H9 (cell line): Measurements from ENCODE around the gene SUPT3H. TPM values are rescaled to one million over a fixed set of nuclear protein-coding genes. Genes with fewer than 3 reads are reported as not detected.

Source experiments
- DNase-seq: peaks from one replicate; pipeline ENCODE4 v3.0.0-alpha.2; 2017
- H2AFZ ChIP-seq: one replicate; pipeline ENCODE4 v1.6.1; 2013; ENCODE audit warnings: mild to moderate bottlenecking, low read length, control low read depth, moderate library complexity
- H2AK5ac ChIP-seq: 2 replicates; pipeline ENCODE4 v1.6.1; 2013; ENCODE audit warnings: low read length, control low read depth, mixed read lengths; ENCODE audit not compliant: insufficient read length
- H2BK120ac ChIP-seq: one replicate; pipeline ENCODE4 v1.6.1; 2013; ENCODE audit warnings: low read depth, mild to moderate bottlenecking, low read length, control low read depth, inconsistent platforms; ENCODE audit not compliant: poor library complexity, severe bottlenecking
- H2BK12ac ChIP-seq: 2 replicates; pipeline ENCODE4 v1.6.1; 2013; ENCODE audit warnings: low read length, control low read depth, mixed read lengths, low read depth; ENCODE audit not compliant: insufficient read length
- H2BK15ac ChIP-seq: 2 replicates; pipeline ENCODE4 v1.6.1; 2013; ENCODE audit warnings: low read depth, low read length, control low read depth
- H2BK20ac ChIP-seq: one replicate; pipeline ENCODE4 v1.6.1; 2013; ENCODE audit warnings: low read depth, mild to moderate bottlenecking, low read length, control low read depth, inconsistent platforms; ENCODE audit not compliant: poor library complexity, severe bottlenecking
- H2BK5ac ChIP-seq: 2 replicates; pipeline ENCODE4 v1.6.1; 2013; ENCODE audit warnings: low read length, control low read depth, mixed read lengths; ENCODE audit not compliant: insufficient read length
- H3K14ac ChIP-seq: 2 replicates; pipeline ENCODE4 v1.6.1; 2013; ENCODE audit warnings: low read length, control low read depth; ENCODE audit not compliant: insufficient read depth
- H3K18ac ChIP-seq: 2 replicates; pipeline ENCODE4 v1.6.1; 2013; ENCODE audit warnings: low read depth, mild to moderate bottlenecking, mixed read lengths, low read length, control low read depth; ENCODE audit not compliant: insufficient read length
- H3K23ac ChIP-seq: 2 replicates; pipeline ENCODE4 v1.6.1; 2013; ENCODE audit warnings: low read length, control low read depth, mixed read lengths, low read depth; ENCODE audit not compliant: insufficient read length
- H3K23me2 ChIP-seq: 2 replicates; pipeline ENCODE4 v1.6.1; 2013; ENCODE audit warnings: low read depth, mild to moderate bottlenecking, mixed read lengths, low read length, control low read depth; ENCODE audit not compliant: insufficient read length, poor library complexity, severe bottlenecking
- H3K27ac ChIP-seq: 2 replicates; pipeline ENCODE4 v1.5.1; 2013; ENCODE audit warnings: low read length, control low read depth, mixed read lengths, low read depth; ENCODE audit not compliant: insufficient read length
- H3K27me3 ChIP-seq: 2 replicates; pipeline ENCODE4 v1.6.1; 2013; ENCODE audit warnings: low read length, control low read depth, inconsistent platforms; ENCODE audit not compliant: insufficient read depth
- H3K4ac ChIP-seq: 2 replicates; pipeline ENCODE4 v1.6.1; 2013; ENCODE audit warnings: low read depth, mild to moderate bottlenecking, control low read depth, inconsistent platforms, low read length, moderate library complexity
- H3K4me1 ChIP-seq: 2 replicates; pipeline ENCODE4 v1.6.1; 2013; ENCODE audit warnings: low read length, control low read depth, inconsistent platforms; ENCODE audit not compliant: insufficient read depth
- H3K4me2 ChIP-seq: 2 replicates; pipeline ENCODE4 v1.6.1; 2013; ENCODE audit warnings: low read length, control low read depth, mixed read lengths; ENCODE audit not compliant: insufficient read length, insufficient read depth
- H3K56ac ChIP-seq: 2 replicates; pipeline ENCODE4 v1.6.1; 2013; ENCODE audit warnings: low read depth, mild to moderate bottlenecking, mixed read lengths, low read length, control low read depth; ENCODE audit not compliant: insufficient read length
- H3K79me1 ChIP-seq: 2 replicates; pipeline ENCODE4 v1.6.1; 2013; ENCODE audit warnings: low read depth, mild to moderate bottlenecking, moderate library complexity, low read length, control low read depth, inconsistent platforms; ENCODE audit not compliant: insufficient read depth, poor library complexity, severe bottlenecking
- H3K79me2 ChIP-seq: 2 replicates; pipeline ENCODE4 v1.6.1; 2013; ENCODE audit warnings: low read length, control low read depth, inconsistent platforms; ENCODE audit not compliant: insufficient read depth
- H3K9ac ChIP-seq: 2 replicates; pipeline ENCODE4 v1.6.1; 2013; ENCODE audit warnings: low read length, control low read depth, mixed read lengths; ENCODE audit not compliant: insufficient read length; ENCODE audit errors: extremely low read depth
- H3K9me3 ChIP-seq: one replicate; pipeline ENCODE4 v1.6.1; 2013; ENCODE audit warnings: low read depth, low read length, inconsistent platforms; ENCODE audit not compliant: control insufficient read depth
- H3T11ph ChIP-seq: one replicate; pipeline ENCODE4 v1.6.1; 2013; ENCODE audit warnings: mild to moderate bottlenecking, low read length, control low read depth, inconsistent platforms
- H4K20me1 ChIP-seq: one replicate; pipeline ENCODE4 v1.6.1; 2013; ENCODE audit not compliant: control insufficient read depth, insufficient read length, insufficient read depth
- H4K5ac ChIP-seq: 2 replicates; pipeline ENCODE4 v1.6.1; 2013; ENCODE audit warnings: low read depth, mild to moderate bottlenecking, mixed read lengths, low read length, control low read depth; ENCODE audit not compliant: insufficient read length
- H4K8ac ChIP-seq: replicated peaks from 2 replicates; pipeline ENCODE4 v1.6.1; 2013; ENCODE audit warnings: low read length, control low read depth, mixed read lengths, low read depth; ENCODE audit not compliant: insufficient read length
- H4K91ac ChIP-seq: 2 replicates; pipeline ENCODE4 v1.6.1; 2013; ENCODE audit warnings: low read depth, mild to moderate bottlenecking, moderate library complexity, mixed read lengths, low read length, control low read depth; ENCODE audit not compliant: insufficient read length
- H3K27ac Mint-ChIP-seq, 3 experiments: 2 replicates in 2 of 3; 3 replicates in 1 of 3; pipeline ENCODE4 v1.8.0; 2020 to 2021; ENCODE audit warnings: mixed read lengths in 3 of 3, mild to moderate bottlenecking in 1 of 3, moderate library complexity in 1 of 3
- H3K27me3 Mint-ChIP-seq: 2 replicates; pipeline ENCODE4 v1.8.0; 2021; ENCODE audit warnings: low read depth, mild to moderate bottlenecking, moderate library complexity, mixed read lengths
- H3K36me3 Mint-ChIP-seq, 3 experiments: 2 replicates in 2 of 3; 3 replicates in 1 of 3; pipeline ENCODE4 v1.8.0; 2020 to 2021; ENCODE audit warnings: low read depth in 3 of 3, mixed read lengths in 3 of 3; ENCODE audit not compliant: insufficient read depth in 1 of 3
- H3K4me1 Mint-ChIP-seq, 2 experiments: 2 replicates each; pipeline ENCODE4 v1.8.0; 2020; ENCODE audit warnings: mixed read lengths in 2 of 2
- H3K4me3 Mint-ChIP-seq, 2 experiments: 2 replicates in 1 of 2; 3 replicates in 1 of 2; pipeline ENCODE4 v1.8.0; 2020 to 2021; ENCODE audit warnings: mild to moderate bottlenecking in 2 of 2, mixed read lengths in 2 of 2, moderate library complexity in 1 of 2
- H3K9me3 Mint-ChIP-seq, 2 experiments: 2 replicates in 1 of 2; 3 replicates in 1 of 2; pipeline ENCODE4 v1.8.0; 2020; ENCODE audit warnings: mild to moderate bottlenecking in 2 of 2, mixed read lengths in 2 of 2, moderate library complexity in 1 of 2
- total RNA-seq: library from RNA; stranded (reverse); gene quantifications from 2 replicates; pipeline ENCODE4 v1.2.1, GENCODE V29; 2021
- TF ChIP-seq, protein P1 (sequence below): fragments of 200-600 bp; sonication (generic); conservative IDR thresholded peaks from 3 replicates; pipeline ENCODE4 v1.8.0; 2021; ENCODE audit warnings: antibody characterized with exemption, mild to moderate bottlenecking

SUPT3H gene
- total RNA-seq, 1 experiment from 2014 or later: 22.5 TPM

DNA sequence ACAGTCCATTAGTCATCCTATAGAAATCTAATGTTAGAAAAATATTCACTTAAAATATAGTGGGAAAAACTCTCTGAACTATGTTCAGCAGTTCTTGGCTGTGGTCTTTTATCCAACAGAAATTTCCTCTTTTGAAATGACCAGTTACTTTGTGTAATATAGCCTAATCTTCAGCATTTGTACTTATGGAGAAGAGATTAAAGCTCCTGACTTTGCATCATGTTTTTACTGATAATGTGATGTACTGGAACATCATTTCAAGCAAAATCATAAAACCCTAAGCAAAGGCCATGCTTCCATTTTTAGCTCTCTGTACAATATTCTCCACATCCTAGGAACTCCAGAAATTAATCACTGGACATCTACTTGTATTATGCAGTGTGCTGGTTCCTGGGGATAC lies 480.4 kb downstream of the SUPT3H start:
- H3K56ac ChIP-seq: no peak overlapping the region

More for the DNA sequence above, 480.4 kb downstream of the SUPT3H start:
- Histone ChIP-seq H2BK5ac (no peak overlapping the region), H3K23me2 (no peaks in the 10 kb centered on the region), H2BK12ac (no peak overlapping the region), H3K23ac (no peak overlapping the region), H3K14ac (no peak overlapping the region), H3K9ac (no peak overlapping the region), H3K4me1 (no peaks in the 10 kb centered on the region), H4K5ac (no peak overlapping the region), H2BK15ac (no peak overlapping the region), H2BK20ac (no peak overlapping the region), H3T11ph (no peak overlapping the region), H4K8ac (no peak overlapping the region), H3K18ac (no peak overlapping the region), H3K79me1 (no peaks in the 10 kb centered on the region), H3K4me2 (no peak overlapping the region), H3K27ac (no peak overlapping the region), H4K20me1 (no peaks in the 10 kb centered on the region), H4K91ac (no peak overlapping the region), H3K79me2 (no peaks in the 10 kb centered on the region), H2AK5ac (no peak overlapping the region), H2AFZ (no peak overlapping the region), H3K9me3 (peaks cover 5% of the 10 kb centered on the region), H3K27me3 (no peaks in the 10 kb centered on the region), H2BK120ac (no peak overlapping the region), H3K4ac (no peak overlapping the region)
- Mint-ChIP-seq H3K4me3 (no peak overlapping the region), H3K36me3 (peaks cover 7 to 19% (median 13%) of the 10 kb centered on the region in 3 experiments), H3K4me1 (peaks cover 0 to 2% of the 10 kb centered on the region in 2 experiments; a peak in 1 of 4 replicates), H3K9me3 (peaks cover 11 to 26% of the 10 kb centered on the region in 2 experiments), H3K27ac (no peak overlapping the region), H3K27me3 (no peaks in the 10 kb centered on the region)
- TF ChIP-seq, protein P1, sequence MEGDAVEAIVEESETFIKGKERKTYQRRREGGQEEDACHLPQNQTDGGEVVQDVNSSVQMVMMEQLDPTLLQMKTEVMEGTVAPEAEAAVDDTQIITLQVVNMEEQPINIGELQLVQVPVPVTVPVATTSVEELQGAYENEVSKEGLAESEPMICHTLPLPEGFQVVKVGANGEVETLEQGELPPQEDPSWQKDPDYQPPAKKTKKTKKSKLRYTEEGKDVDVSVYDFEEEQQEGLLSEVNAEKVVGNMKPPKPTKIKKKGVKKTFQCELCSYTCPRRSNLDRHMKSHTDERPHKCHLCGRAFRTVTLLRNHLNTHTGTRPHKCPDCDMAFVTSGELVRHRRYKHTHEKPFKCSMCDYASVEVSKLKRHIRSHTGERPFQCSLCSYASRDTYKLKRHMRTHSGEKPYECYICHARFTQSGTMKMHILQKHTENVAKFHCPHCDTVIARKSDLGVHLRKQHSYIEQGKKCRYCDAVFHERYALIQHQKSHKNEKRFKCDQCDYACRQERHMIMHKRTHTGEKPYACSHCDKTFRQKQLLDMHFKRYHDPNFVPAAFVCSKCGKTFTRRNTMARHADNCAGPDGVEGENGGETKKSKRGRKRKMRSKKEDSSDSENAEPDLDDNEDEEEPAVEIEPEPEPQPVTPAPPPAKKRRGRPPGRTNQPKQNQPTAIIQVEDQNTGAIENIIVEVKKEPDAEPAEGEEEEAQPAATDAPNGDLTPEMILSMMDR: no peak
- DNase-seq: no peak
